ENCODE data around the gene FCRL6.

FCRL6 gene

DNA sequence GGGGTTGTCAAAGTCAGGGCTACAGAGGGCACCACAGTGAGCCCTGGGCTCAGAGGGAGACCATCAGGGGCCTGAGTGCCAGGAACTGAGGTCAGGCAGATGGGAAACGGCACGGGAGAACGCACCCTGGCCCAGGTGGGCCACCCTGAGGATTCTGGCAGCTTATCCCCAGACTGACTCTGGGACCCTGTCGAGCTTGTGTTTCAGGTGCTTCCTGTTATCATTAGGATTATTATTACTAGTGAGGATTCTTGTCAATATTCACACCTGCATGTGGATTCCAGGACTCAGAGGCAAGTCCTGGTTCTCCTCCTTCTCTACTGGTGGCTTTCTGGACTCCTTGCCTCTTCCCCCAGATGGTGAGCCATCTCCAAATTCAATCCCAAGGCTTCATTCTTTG, 45.1 kb downstream of the FCRL6 start:
- H3K9me3 ChIP-seq (ENCODE audit: control insufficient read depth, insufficient read depth, low read depth, low read length) = no peaks in the 10 kb centered on the region
- no peaks in the 10 kb centered on the region for H3K36me3 ChIP-seq (ENCODE audit: control insufficient read depth in 2 of 2, insufficient read depth in 1 of 2, low read length in 2 of 2)
- H3K4me3 ChIP-seq (ENCODE audit: low read depth, low read length) = no peak overlapping the region
- TF ChIP-seq ZNF677 (tag by site-specific recombination; IDR thresholded peaks at IDR 0.05) (no peak), ZSCAN16 (tag by site-specific recombination; IDR thresholded peaks at IDR 0.05) (no peak), KLF1 (tag by site-specific recombination; IDR thresholded peaks at IDR 0.05) (no peak), ZNF391 (tag by site-specific recombination; IDR thresholded peaks at IDR 0.05; ENCODE audit: borderline replicate concordance, low read depth) (no peak), ZBTB21 (tag by site-specific recombination; IDR thresholded peaks at IDR 0.05) (no peak)
- ChIA-PET POLR2A (no interaction called here), CTCF (interaction anchor here (1.1 kb wide), 1 partner anchor 48 kb away, joined by 4 read pairs; no protein-coding TSS in a partner anchor)
- no peaks in the 10 kb centered on the region for H3K4me1 ChIP-seq (ENCODE audit: control insufficient read depth, insufficient read depth, low read length)
- H3K27ac ChIP-seq (ENCODE audit: extremely low read depth, low read depth, low read length) = no peak overlapping the region

GRCh38 chr1:159848326-159848725, 46.2 kb downstream of the FCRL6 start:
- no peaks in the 10 kb centered on the region for H3K4me1 ChIP-seq (ENCODE audit: control insufficient read depth, insufficient read depth, low read length)
- H3K36me3 ChIP-seq (ENCODE audit: control insufficient read depth in 2 of 2, insufficient read depth in 1 of 2, low read length in 2 of 2) = no peaks in the 10 kb centered on the region
- no peak for TF ChIP-seq KLF9 (tag by site-specific recombination; IDR thresholded peaks at IDR 0.05; ENCODE audit: low read depth)
- H3K4me3 ChIP-seq (ENCODE audit: low read depth, low read length) = no peak overlapping the region
- no peaks in the 10 kb centered on the region for H3K9me3 ChIP-seq (ENCODE audit: control insufficient read depth, insufficient read depth, low read depth, low read length)
- no peak overlapping the region for H3K27ac ChIP-seq (ENCODE audit: extremely low read depth, low read depth, low read length)
- POLR2A ChIA-PET = no interaction called here
- CTCF ChIA-PET = interaction anchor here (0.8 to 1.1 kb wide), 2 partner anchors 44 to 49 kb away, joined by 3 to 4 read pairs; no protein-coding TSS in a partner anchor

- Histone ChIP-seq H3K4me3 (ENCODE audit: low read depth, low read length) (no peak overlapping the region), H3K9me3 (ENCODE audit: control insufficient read depth, insufficient read depth, low read depth, low read length) (no peaks in the 10 kb centered on the region), H3K4me1 (ENCODE audit: control insufficient read depth, insufficient read depth, low read length) (0 out of 2 replicates have a peak, but pooled peaks cover 4% of the 10 kb centered on the region), H3K36me3 (ENCODE audit: control insufficient read depth in 2 of 2, insufficient read depth in 1 of 2, low read length in 2 of 2) (no peaks in the 10 kb centered on the region), H3K27ac (ENCODE audit: extremely low read depth, low read depth, low read length) (no peak overlapping the region)
- CTCF ChIA-PET = interaction anchor here (0.6 to 1.7 kb wide), 4 partner anchors 14 to 158 kb away, joined by 3 to 6 read pairs (median 4); no protein-coding TSS in a partner anchor
- POLR2A ChIA-PET = interaction anchor here (1.5 kb wide), 1 partner anchor 75 kb away, joined by 3 read pairs; the partner anchor contains the start of gene TAGLN2
- TF ChIP-seq ZNF18 (tag by site-specific recombination; IDR thresholded peaks at IDR 0.05) (no peak), HOXC10 (CRISPR knock-in tag; IDR thresholded peaks at IDR 0.05) (no peak), GFI1B (tag by site-specific recombination; IDR thresholded peaks at IDR 0.05) (0 out of 2 replicates have a peak, but pooled peaks have one; percentile 23)
These were observed 47.6 kb downstream of the FCRL6 start for GRCh38 chr1:159849626-159850366.

DNA sequence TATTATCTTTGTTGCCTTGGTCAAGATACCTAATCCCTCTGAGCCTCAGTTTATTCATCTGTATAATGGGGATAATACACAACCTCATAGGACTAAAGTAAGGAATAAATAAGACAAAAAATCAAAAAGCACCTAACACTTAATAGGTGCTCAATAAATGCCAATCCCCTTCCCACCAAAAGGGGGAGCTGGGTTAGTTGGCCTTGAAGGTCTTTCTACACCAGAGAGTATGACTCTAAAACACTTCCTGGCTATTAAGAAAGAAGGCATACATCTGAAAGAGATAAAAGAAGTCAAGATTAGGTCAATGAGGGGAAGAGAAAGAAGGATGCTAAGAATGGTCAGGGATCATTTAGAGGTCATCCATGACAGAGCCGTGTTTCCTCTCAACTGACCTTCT, 49.2 kb downstream of the FCRL6 start:
- no peak overlapping the region for H3K27ac ChIP-seq (ENCODE audit: extremely low read depth, low read depth, low read length)
- ChIA-PET CTCF (interaction anchor here (0.7 to 1.9 kb wide), 7 partner anchors 9 to 600 kb away, joined by 3 to 5 read pairs (median 4); no protein-coding TSS in a partner anchor), POLR2A (interaction anchor here (1.5 kb wide), 1 partner anchor 73 kb away, joined by 3 read pairs; the partner anchor contains the start of gene TAGLN2)
- no peaks in the 10 kb centered on the region for H3K36me3 ChIP-seq (ENCODE audit: control insufficient read depth in 2 of 2, insufficient read depth in 1 of 2, low read length in 2 of 2)
- peak; percentile 38; the same call in 1 of the 2 replicates for TF ChIP-seq ZNF664 (tag by site-specific recombination; IDR thresholded peaks at IDR 0.05)
- TF ChIP-seq, protein P1, sequence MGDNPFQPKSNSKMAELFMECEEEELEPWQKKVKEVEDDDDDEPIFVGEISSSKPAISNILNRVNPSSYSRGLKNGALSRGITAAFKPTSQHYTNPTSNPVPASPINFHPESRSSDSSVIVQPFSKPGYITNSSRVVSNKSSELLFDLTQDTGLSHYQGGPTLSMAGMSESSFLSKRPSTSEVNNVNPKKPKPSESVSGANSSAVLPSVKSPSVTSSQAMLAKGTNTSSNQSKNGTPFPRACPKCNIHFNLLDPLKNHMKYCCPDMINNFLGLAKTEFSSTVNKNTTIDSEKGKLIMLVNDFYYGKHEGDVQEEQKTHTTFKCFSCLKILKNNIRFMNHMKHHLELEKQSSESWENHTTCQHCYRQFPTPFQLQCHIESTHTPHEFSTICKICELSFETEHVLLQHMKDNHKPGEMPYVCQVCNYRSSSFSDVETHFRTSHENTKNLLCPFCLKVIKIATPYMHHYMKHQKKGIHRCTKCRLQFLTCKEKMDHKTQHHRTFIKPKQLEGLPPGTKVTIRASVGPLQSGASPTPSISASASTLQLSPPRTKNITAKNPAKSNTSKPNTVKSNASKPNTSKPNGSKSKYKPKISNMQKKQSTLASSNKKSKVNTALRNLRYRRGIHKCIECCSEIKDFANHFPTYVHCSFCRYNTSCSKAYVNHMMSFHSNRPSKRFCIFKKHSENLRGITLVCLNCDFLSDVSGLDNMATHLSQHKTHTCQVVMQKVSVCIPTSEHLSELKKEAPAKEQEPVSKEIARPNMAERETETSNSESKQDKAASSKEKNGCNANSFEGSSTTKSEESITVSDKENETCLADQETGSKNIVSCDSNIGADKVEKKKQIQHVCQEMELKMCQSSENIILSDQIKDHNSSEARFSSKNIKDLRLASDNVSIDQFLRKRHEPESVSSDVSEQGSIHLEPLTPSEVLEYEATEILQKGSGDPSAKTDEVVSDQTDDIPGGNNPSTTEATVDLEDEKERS (tag by site-specific recombination; IDR thresholded peaks at IDR 0.05) = no peak
- no peak for TF ChIP-seq HIC1 (tag by site-specific recombination; IDR thresholded peaks at IDR 0.05)
- TF ChIP-seq ZSCAN18 (tag by site-specific recombination; IDR thresholded peaks at IDR 0.05) = no peak
- no peak for TF ChIP-seq ZNF747 (tag by site-specific recombination; IDR thresholded peaks at IDR 0.05)
- TF ChIP-seq ZNF473 (tag by site-specific recombination; IDR thresholded peaks at IDR 0.05) = no peak
- 0 out of 2 replicates have a peak, but pooled peaks cover 4% of the 10 kb centered on the region for H3K4me1 ChIP-seq (ENCODE audit: control insufficient read depth, insufficient read depth, low read length)
- H3K4me3 ChIP-seq (ENCODE audit: low read depth, low read length) = no peak overlapping the region
- H3K9me3 ChIP-seq (ENCODE audit: control insufficient read depth, insufficient read depth, low read depth, low read length) = no peaks in the 10 kb centered on the region

Data from HEK293 (cell line).